ENCODE measurements around the gene ZNF638.

The ZNF638 gene

GRCh38 chr2:71331581-71332434 lies at the start of gene ZNF638:
Gene ZNF638, plus strand, starts transcription at chr2:71331782. Its CDS starts 17,173 bp downstream, at chr2:71348955.
- in situ Hi-C loops (cut with HindIII; ENCODE audit: low sequenced_read_pairs): no loop called here
- peak; percentile 79 for DNase-seq (ENCODE audit: low read depth)
- TF ChIP-seq, protein P1, sequence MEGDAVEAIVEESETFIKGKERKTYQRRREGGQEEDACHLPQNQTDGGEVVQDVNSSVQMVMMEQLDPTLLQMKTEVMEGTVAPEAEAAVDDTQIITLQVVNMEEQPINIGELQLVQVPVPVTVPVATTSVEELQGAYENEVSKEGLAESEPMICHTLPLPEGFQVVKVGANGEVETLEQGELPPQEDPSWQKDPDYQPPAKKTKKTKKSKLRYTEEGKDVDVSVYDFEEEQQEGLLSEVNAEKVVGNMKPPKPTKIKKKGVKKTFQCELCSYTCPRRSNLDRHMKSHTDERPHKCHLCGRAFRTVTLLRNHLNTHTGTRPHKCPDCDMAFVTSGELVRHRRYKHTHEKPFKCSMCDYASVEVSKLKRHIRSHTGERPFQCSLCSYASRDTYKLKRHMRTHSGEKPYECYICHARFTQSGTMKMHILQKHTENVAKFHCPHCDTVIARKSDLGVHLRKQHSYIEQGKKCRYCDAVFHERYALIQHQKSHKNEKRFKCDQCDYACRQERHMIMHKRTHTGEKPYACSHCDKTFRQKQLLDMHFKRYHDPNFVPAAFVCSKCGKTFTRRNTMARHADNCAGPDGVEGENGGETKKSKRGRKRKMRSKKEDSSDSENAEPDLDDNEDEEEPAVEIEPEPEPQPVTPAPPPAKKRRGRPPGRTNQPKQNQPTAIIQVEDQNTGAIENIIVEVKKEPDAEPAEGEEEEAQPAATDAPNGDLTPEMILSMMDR (IDR thresholded peaks at IDR 0.05; ENCODE audit: low read depth, low read length, missing control alignments): peak; percentile 61
- H3K4me3 ChIP-seq (ENCODE audit: low read depth, low read length): peak within 1 kb of the TSS; percentile 98

DNA sequence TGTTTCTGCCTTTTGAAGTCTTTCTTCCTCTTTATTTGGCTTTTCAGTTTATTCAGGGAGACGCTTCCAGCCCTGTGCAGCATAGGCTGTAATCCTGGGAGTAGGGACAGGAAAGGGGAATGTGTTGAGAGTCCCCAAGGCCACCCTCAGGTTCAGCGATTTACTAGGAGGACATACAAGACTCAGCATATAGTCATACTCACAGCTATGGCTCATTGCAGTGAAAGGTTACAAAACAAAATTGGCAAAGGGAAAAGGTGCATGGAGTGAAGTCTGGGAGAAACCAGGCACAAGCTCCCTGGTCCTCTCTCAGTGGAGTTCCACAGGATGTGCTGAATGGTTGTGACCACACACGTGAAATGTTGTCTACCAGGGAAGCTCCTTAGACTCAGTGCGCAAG lies 49.6 kb upstream of the ZNF638 start:
- in situ Hi-C loops (cut with HindIII; ENCODE audit: low sequenced_read_pairs): no loop called here
- no peak overlapping the region for H3K4me3 ChIP-seq (ENCODE audit: low read depth, low read length)
- TF ChIP-seq, protein P1 (IDR thresholded peaks at IDR 0.05; ENCODE audit: low read depth, low read length, missing control alignments): no peak
- no peak for DNase-seq (ENCODE audit: low read depth)

DNA sequence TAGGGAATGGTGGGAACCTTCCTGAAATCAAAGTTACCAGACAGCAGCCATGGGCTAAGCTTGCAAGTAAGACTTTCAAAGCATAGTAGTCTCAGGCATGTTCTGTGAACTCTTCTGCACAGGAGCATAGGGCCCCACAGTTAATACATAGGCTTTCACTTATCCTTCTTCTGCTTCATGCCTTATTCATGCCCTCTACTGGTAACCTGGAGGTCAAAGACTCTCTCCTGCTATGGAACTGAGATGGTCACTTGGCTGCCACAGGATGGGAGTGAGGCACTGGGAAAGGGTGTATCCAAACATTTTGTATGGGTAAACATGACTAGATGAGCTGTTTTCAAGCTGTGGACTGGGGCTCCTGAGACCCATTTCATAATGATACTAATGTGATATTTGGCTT lies 49.1 kb upstream of the ZNF638 start:
- no peak for DNase-seq (ENCODE audit: low read depth)
- in situ Hi-C loops (cut with HindIII; ENCODE audit: low sequenced_read_pairs): no loop called here

GRCh38 chr2:71283131-71283530 lies 48.5 kb upstream of the ZNF638 start:
- in situ Hi-C loops (cut with HindIII; ENCODE audit: low sequenced_read_pairs): no loop called here
- TF ChIP-seq, protein P1 (IDR thresholded peaks at IDR 0.05; ENCODE audit: low read depth, low read length, missing control alignments): no peak
- H3K4me3 ChIP-seq (ENCODE audit: low read depth, low read length): no peak overlapping the region
- no peak for DNase-seq (ENCODE audit: low read depth)

More for the DNA sequence above, 49.1 kb upstream of the ZNF638 start:
- H3K4me3 ChIP-seq (ENCODE audit: low read depth, low read length): no peak overlapping the region
- TF ChIP-seq, protein P1 (IDR thresholded peaks at IDR 0.05; ENCODE audit: low read depth, low read length, missing control alignments): no peak

DNA sequence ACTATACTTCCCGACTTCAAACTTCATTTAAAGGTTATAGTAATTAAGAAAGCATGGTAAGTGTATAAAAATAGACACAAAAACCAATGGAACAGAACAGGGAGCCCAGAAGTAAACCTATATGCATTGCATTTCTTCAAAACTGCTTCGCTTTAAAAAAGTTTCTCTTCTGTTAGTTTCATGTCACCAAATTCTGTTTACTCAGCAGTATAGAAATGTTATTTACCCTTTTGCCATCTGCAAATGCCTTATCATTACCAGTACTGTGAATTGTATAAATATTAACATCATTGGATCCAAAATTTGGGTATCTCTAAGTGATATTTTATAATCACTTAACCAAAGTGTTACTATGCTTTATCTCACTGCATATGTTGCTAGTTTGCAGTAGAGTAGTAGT lies 45.9 kb upstream of the ZNF638 start:
- DNase-seq (ENCODE audit: low read depth): no peak
- no peak overlapping the region for H3K4me3 ChIP-seq (ENCODE audit: low read depth, low read length)
- TF ChIP-seq, protein P1 (IDR thresholded peaks at IDR 0.05; ENCODE audit: low read depth, low read length, missing control alignments): no peak
- in situ Hi-C loops (cut with HindIII; ENCODE audit: low sequenced_read_pairs): no loop called here

GRCh38 chr2:71291398-71291797 lies 40.2 kb upstream of the ZNF638 start:
- no peak overlapping the region for H3K4me3 ChIP-seq (ENCODE audit: low read depth, low read length)
- TF ChIP-seq, protein P1 (IDR thresholded peaks at IDR 0.05; ENCODE audit: low read depth, low read length, missing control alignments): no peak
- DNase-seq (ENCODE audit: low read depth): no peak
- in situ Hi-C loops (cut with HindIII; ENCODE audit: low sequenced_read_pairs): no loop called here

Data from astrocyte of the cerebellum (primary cell).